G401 (cell line): ENCODE measurements around the gene CHERP. TPM values are rescaled to one million over a fixed set of nuclear protein-coding genes. Genes with fewer than 3 reads are reported as not detected.
"Not testable (repeated sequence)": the region's sequence is repeated elsewhere in the genome, so short reads cannot be mapped to it uniquely, and the experiment has no call there.

Experiments used
- DNase-seq: peaks from one replicate; pipeline ENCODE4 v3.0.0-alpha.2; 2015; ENCODE audit warnings: low spot score
- in situ Hi-C: cut with HindIII; loops from 2 replicates; pipeline ENCODE4 v1.10.0; 2016; ENCODE audit warnings: low sequenced_read_pairs, mixed read lengths
- total RNA-seq: library from RNA; depleted of rRNA; stranded (reverse); fragments of >200 nt; shearing (Covaris generic); gene quantifications from 2 replicates; pipeline ENCODE4 v1.2.3, GENCODE V29; 2014

The CHERP gene
- total RNA-seq, 1 experiment from 2014 or later: 4.6 TPM

DNA sequence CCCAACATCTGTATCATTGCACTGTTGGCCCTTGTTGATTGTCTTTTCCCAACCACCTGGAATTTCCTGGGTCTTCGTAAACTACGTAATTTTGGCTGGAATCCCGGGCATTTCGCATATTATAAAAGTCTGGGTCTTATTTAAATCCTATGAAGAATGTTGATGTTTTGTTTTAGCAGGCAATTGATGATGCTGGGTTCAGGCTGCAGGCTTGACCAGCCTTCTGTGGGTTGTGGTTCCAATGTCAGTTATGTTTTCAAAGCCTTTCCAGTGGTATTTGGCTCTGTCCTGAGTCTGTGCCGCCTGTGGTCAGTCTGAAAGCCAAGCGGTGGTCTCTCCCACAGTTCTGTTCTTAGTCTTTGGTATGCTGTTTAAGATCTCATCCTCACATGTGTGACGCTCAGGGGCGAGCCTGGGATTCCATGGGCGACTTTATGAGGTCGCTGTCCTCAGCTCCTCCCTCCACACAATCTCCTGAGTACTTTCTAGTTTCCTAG is 17.6 kb upstream of the CHERP start:
- in situ Hi-C loops: no loop called here
- DNase-seq: no peak

DNA sequence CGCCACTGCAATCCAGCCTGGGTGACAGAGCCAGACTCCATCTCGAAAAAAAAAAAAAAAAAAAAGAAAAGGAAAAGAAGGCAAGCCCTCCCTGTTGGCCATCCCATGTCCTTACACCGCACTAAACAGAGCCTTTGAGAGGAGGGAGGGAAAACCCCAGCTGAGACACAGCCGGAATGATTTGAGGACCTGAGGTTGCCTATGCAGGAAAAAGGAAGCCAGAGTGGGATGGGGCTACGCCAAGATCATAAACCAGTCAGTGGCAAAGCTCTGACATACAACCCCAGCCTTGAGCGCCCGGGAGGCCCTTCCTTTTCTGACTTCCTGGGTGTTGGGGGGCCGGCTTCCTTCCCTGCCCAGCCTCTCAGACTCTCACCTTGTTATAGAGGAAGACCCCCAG is 12.5 kb upstream of the CHERP start:
- DNase-seq: no peak
- in situ Hi-C loops: no loop called here

DNA sequence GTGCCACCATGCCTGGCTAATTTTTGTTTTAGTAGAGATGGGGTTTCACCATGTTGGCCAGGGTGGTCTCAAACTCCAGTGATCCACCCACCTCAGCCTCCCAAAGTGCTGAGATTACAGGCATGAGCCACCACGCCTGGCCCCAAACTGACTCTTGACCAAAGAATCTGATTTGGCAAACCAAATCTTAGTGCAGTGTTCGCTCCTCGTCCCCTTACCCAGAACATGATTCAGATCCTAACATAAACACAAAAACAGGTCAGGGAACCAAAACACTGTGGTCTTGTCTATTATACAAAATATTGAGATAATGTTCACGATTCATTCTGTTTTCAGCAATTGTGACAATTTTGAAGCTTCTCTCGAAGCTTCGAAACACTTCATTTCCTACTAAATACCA is 9.7 kb upstream of the CHERP start:
- not testable (repeated sequence) for DNase-seq

DNA sequence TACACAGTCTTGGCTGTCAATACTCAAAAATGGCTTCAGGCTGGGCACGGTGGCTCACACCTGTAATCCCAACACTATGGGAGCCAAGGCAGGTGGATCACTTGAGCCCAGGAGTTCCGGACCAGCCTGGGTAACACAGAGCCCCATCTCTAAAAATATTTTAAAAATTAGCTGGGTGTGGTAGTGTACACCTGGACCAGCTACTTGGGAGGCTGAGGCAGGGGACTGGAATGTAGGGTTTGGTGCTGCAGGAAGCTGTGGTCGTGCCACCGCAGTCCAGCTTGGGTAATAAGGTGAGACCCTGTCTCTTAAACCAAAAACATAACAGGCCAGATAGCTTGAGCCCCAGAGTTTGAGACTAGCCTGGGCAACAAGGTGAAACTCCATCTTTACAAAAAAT is 6.7 kb upstream of the CHERP start:
- in situ Hi-C loops: no loop called here
- no peak for DNase-seq

More for the DNA sequence above, 9.7 kb upstream of the CHERP start:
- in situ Hi-C loops: not testable (repeated sequence)

DNA sequence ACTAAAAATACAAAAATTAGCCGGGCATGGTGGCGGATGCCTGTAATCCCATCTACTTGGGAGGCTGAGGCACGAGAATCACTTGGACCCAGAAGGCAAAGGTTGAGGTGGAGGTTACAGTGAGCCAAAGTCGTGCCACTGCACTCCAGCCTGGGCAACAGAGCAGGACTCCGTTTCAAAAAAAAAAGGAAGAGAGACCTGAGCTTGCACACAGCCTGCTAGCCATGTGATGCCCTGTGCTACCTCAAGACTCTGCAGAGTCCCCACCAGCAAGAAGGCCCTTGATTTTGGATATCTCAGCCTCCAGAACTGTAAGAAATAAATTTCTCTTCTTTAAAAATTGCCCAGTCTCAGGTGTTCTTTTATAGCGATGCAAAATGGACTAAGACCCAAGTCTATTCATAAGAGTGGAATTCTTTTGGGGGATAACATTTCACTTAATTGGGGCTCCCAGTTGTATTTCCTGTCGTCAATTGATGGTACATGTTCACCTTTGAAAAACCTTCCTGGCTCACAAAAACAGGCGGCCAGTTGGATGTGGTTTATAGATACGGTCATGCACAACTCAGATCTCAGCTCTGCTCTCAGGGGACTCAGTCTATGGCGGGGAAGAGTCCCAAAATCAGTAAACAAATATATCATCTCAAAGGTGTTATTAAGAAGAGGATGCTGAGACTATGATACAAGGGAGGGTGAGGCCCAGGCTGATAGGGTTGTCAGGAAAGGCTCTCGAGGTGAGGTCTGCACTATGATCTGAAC is 2.4 kb upstream of the CHERP start:
- in situ Hi-C loops: no loop called here
- no peak for DNase-seq

DNA sequence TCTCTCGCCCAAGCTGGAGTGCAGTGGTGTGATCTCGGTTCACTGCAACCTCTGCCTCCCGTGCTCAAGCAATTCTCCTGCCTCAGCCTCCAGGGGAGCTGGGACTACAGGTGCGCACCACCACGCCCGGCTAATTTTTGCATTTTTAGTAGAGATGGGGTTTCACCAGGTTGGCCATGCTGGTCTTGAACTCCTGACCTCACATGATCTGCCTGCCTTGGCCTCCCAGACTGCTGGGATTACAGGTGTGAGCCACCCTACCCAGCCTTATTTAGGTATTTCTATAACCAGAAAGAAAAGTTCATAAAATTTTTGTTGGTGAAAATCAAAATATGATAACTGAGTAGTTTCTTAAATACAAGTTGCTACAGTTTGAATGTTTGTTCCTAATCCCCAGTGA is 1.5 kb upstream of the CHERP start:
- DNase-seq, in situ Hi-C loops: not testable (repeated sequence)

DNA sequence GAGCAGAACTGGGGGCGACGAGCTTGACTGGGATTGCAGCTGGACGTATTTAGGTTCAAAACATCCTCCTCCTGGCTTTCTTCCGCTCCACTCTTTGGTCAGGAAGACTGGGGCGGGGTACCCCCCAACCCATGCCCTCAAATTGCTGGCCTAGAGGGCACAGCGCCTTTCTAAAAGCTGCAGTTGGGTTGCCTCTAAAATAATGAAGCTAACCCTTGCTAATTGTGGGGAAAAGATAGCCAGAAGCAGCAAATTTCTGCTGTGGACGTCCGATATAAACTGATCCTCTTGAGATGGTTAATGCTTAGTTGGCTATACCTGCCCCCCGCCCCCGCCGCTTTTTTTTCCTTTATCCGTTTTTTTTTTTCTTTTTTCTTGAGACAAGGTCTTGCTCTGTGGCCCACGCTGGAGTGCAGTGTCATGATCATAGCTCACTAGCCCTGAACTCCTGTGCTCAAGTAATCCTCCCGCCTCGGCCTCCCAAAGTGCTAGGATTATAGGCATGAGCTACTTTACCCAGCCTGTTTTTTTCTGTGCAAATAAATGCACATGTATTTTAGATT is 754 bp upstream of the CHERP start:
- in situ Hi-C loops: no loop called here
- DNase-seq: no peak

DNA sequence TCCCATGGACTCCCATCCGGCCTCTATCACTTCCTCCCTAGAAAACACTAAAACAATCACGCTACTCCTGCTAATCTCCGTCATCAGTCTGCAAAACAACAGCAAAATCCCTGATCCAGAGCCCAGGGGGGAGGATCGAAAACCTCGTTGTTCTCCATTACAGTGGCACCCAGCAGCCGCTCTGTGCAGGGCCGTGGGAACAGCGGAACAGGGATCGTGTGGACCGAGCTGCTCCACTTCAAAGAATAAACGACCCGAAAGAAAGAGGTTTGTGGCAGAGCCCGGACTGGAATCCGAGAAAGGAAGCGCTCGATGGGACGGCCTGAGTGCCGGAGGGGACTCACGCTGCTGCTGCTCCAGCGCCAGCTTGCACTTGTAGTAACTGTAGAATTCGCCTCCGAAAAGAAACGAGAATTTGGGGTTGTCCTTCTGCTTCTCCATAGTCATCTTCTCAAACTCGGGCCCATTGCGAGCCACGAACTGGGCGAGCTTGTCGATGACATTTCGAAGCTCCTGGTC is 652 bp downstream of the CHERP start:
- DNase-seq: no peak

DNA sequence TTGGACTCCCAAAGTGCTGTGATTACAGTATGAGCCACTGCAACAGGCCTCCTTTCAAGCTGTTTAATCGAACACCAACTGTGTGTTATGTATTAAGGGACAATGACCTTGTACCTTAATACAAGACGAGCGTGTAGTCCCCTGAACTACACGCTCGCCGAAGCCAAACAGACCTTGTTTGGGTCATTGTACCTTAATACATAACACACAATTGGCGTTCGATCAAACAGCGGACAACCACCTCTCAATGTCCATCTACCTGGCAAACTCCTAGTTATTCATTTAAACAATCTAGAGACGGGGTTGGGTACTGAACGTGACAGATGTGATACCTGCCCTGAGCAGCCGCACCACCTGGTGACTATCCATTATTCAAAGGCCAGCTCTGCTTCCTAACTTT is 1.3 kb downstream of the CHERP start:
- no peak for DNase-seq
- in situ Hi-C loops: no loop called here

More for the DNA sequence above, 652 bp downstream of the CHERP start:
- in situ Hi-C loops: no loop called here

DNA sequence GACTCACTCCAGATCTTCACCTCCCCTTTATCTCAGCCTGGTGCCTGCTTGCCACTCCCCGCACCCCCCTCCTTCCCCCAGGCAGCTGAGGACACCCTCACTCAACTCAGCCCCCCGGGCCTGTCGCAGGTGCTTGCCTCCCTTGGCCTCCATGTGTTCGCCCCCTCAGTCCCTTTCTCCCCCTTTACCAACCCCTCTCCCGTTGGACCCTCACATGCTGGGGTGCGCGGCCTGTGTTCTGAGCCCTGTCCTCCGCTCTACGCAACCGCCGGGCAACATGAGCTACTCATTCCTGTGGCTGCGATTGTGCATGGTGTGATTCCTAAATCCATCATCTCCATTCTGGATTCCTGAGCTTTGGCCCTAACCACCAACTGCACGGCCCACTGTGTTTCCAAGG is 5.1 kb downstream of the CHERP start:
- DNase-seq: no peak
- in situ Hi-C loops: no loop called here

DNA sequence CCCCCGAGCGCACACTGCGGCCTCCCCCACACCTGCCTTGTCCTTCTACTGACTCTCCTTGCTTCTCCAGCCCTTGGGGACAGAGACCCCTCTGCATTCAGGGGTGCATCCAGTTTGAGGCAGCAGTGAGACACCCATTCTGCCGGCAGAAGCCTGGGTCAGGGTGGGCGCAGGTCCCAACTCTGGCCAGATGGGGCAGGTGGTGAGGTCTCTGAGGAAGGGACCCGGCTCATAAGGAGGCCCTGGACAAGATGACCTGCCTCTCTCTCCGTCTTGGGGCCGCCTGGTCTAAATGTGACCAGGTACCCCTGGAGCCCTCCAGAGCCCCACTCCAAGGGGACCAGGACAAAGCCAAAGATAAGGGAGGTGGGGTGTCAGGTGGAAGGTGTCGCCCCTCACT is 6.1 kb downstream of the CHERP start:
- DNase-seq: no peak
- in situ Hi-C loops: no loop called here

DNA sequence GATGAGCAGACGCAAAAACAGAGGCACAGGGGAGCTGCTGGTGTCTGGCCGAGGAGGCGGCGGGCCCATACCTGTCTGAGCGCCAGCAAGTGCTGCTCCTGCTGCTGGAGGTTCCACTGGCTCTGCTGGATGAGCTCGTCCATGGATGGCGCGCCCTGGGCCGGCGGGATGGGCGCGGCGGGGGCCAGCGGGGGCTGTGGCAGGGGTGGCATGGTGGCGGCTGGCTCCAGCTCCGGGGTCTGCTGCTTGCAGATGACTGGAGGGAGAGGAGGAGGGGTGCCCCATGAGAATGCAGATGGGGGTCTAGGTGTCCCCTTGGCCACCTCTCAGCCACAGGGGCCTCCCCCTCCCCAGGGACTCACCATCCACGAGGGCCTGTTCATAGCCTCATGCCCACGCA is 6.9 kb downstream of the CHERP start:
- in situ Hi-C loops: no loop called here

DNA sequence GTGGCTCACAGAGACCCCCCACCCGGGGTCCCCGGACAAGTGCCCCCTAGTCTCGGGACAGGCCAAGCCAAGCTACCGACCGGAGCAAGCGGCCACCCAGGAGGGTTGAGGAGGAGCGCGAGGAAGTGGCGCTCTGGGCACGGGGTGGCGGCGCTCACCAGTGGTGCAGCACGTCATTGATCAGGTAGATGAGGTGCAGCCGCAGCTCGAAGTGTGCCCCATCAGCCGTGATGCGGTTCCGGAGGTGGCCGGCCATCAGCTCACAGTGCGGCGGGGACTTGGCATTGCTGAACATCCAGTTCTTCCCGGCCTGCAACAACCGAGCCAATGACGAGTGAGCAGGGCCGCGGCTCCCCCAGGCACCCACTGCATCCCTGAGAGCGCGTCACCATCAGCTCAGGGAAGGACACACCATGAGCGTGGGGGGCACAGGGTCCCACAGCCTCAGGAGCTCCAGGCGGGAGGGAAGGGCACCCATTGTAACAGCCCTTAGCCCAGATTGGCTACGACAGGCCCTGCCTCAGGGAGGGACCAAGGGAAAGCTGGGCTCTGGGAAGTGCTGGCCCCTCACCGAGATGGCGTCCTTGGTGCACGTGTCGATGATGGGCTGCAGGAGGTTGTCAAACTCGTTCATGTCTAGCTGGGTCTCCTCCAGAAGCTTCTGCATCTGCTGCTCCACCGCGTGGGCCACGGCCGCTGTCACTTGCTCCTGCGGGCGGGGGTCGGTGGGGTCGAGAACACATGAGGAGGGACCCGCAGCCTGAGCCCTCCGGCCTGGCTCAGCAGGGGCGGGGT is 9.6 kb downstream of the CHERP start:
- no peak for DNase-seq
- in situ Hi-C loops: no loop called here

More for the DNA sequence above, 6.9 kb downstream of the CHERP start:
- DNase-seq: no peak

DNA sequence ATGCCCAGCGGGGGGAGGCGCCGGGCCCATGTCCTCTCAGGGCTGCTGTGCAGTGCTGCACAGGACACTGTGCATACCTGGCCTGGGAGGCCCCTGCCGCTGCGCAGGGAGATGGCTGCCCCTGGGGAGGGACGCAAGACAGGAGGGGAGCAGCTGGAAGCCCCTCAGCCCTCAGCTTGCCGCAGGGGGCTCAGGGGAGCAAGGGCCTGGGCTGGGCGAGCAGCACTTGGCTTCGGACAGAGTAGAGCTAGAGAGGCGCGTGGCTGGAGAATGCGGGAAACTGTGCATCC is 10.9 kb downstream of the CHERP start:
- in situ Hi-C loops: no loop called here
- DNase-seq: no peak

DNA sequence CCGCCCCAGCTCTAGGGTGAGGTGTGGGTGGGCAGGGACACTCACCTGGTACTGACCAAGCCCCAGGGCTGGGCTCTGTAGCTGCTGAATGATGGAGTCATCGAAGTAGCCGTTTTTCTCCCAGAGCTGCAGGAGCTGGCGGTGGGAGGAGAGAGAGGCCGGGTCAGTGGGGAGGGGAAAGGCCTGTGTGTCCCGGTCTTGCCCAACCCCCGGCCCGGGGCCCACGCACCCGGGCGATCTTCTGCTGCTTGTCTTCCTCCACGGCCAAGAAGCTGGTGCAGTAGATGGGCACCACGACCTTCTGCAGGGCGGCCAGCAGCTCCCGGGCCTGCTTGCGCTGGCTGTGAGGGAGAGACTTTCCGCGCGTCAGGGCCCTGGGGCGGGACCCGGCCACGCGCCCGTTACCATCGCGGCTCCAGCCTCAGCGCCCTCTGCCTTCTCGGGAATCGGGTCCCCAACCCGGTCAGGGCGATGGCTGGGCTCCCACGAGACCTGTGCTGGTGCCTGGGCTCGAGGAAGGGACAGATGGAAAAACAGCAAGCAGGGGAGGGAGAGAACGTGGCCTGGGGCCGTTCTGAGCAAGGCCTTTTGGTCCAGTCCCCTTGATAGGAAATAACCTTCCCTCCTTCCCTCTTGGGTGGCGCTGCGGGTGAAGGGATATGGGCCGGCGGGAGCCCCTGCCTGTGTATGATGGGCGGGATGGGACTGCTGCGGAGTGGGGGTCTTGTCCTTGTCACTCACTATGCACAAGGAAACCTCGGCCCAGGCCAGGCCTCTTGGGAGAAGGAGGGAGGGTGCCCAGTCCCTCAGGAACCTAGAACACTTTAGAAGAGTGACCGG is 11.5 kb downstream of the CHERP start:
- DNase-seq: no peak
- in situ Hi-C loops: no loop called here

DNA sequence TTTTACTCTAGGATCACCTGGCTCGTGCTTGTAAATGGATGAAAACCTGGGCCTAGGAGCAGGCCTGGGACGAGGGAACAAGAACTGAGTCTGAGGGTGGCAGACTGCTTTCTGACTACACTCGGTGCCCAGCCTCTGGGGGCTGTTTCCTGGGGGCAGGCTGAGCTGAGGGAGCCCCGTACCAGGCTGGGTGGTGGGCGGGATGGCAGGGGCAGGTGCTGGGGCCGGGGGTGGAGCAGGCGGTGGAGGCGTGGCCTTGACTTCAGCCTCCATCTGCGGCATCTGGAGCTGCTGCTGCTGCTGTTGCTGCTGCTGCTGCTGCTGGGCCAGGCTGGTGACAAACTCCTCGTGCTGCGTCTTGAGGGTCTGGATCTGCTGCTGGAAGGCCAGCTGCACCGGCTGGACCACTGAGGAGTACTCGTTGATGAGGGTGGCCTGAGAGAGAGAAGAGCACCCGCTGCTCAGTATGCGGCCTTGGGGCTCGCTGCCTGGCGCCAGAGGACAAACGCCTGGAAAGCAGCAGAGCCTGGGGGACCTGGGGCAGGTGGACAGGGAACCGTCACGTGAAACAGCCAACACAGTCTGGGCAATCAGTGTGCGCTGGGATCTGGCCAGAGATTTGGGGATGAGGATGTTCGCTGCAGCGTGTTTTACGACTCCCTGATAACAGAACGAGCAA is 12.6 kb downstream of the CHERP start:
- in situ Hi-C loops: no loop called here
- DNase-seq: no peak

DNA sequence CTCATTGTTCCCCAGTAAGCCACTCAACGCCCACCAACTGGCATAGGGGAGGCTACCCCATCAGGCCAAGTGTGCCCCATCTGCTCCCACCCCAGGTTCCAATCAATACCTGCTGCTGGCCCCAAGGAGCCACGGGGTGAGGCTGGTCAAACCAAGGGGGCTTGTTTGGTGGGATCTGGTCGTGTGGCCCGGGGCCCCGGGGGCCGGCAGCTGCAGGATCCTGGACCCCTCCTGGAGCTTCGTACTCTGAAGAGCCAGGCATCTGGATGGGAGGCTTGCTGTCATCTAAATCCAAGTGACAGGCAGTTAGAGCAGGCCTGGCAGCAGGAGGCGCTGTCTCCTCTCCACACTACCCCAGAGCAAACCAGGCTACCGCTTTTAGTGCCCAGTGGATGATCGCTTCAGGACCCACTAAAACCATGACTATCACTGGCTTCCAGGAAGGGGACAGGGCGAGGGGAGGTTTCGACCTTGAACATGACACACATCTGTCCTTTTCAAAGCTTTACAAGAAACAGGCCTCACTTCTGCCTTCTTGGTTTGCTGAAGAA is 14.2 kb downstream of the CHERP start:
- DNase-seq: no peak
- in situ Hi-C loops: no loop called here

DNA sequence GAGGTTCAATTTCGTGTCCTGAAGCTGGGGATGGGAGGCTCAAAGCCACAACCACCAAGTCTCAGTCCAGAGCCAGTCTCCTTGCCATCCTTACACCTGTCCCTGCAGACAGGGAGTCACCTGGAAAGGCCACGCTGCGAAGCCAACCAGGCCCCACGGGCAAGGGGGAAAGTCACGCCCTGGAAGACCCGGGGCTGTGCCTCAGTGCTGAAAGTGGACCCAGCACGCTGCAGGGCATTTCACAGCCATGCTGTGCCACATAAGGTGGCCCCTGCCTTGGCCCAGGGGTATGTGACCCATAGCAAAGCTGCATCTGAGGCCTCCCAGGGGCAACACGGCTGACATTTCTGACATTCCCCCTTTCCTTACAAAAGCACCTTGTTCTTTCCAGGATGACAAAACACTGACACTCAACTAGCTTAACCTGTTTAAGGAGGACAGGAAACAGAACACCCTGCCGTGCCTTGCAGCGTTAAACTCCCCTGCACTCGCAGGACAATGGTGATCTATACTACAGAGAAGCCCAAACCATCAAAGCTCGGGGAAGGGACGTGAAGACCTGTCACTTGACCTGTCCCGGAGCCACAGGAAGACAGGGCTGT is 14.8 kb downstream of the CHERP start:
- in situ Hi-C loops: no loop called here
- no peak for DNase-seq
